Thymus (tissue), 11 donors: Measurements from ENCODE around the gene PKP2. TPM values are rescaled to one million over a fixed set of nuclear protein-coding genes. Genes with fewer than 3 reads are reported as not detected.

ENCODE experiments used
- DNase-seq, 9 donors: peaks; one replicate each; pipeline ENCODE4 v3.0.0-alpha.2; 2013; ENCODE audit warnings: low spot score in 9 of 9, low read depth in 6 of 9, missing footprints in 1 of 9
- H3K27ac ChIP-seq, 2 donors: one replicate each; pipeline ENCODE4 v1.5.1; 2013; ENCODE audit warnings: control low read depth in 1 of 2, low read depth in 1 of 2, low read length in 1 of 2, mild to moderate bottlenecking in 1 of 2, moderate library complexity in 1 of 2
- H3K27me3 ChIP-seq, 2 donors: one replicate each; pipeline ENCODE4 v1.5.1; 2013; ENCODE audit warnings: low read length in 1 of 2; ENCODE audit not compliant: control insufficient read depth in 2 of 2, insufficient read depth in 1 of 2
- H3K36me3 ChIP-seq, 2 donors: one replicate each; pipeline ENCODE4 v1.5.1; 2013; ENCODE audit warnings: low read length in 1 of 2, mild to moderate bottlenecking in 1 of 2, moderate library complexity in 1 of 2; ENCODE audit not compliant: control insufficient read depth in 2 of 2, insufficient read depth in 2 of 2
- H3K4me1 ChIP-seq, 2 donors: one replicate each; pipeline ENCODE4 v1.5.1; 2013; ENCODE audit warnings: low read length in 2 of 2; ENCODE audit not compliant: control insufficient read depth in 2 of 2, insufficient read depth in 2 of 2
- H3K4me3 ChIP-seq, 2 donors: one replicate each; pipeline ENCODE4 v1.5.1; 2013; ENCODE audit warnings: low read length in 2 of 2, control low read depth in 1 of 2, mild to moderate bottlenecking in 1 of 2
- H3K9me3 ChIP-seq, 2 donors: one replicate each; pipeline ENCODE4 v1.5.1; 2013; ENCODE audit warnings: low read length in 1 of 2, mild to moderate bottlenecking in 1 of 2; ENCODE audit not compliant: control insufficient read depth in 2 of 2, insufficient read depth in 1 of 2
- WGBS: extraction: QIAGEN DNeasy Blood & Tissue Kit; methylation state at CpG from one replicate; pipeline ENCODE4 v1.1.7; 2013; 5-methylcytosine and 5-hydroxymethylcytosine counted together
- polyA plus RNA-seq: library from polyadenylated mRNA; stranded (reverse); fragments of 200-250 nt; gene quantifications from one replicate; pipeline ENCODE4 v1.2.3, GENCODE V29; 2013
- total RNA-seq: library from RNA; stranded (reverse); fragments of 120-200 nt; gene quantifications from one replicate; pipeline ENCODE4 v1.2.4, GENCODE V29; 2013
- donor health status: healthy.

PKP2 gene
- total and polyA plus RNA-seq, 2 donors, result 6.0 to 13.7 TPM

- H3K27me3 ChIP-seq, result no peaks in the 10 kb centered on the region
- H3K4me3 ChIP-seq, result no peak overlapping the region
- no peaks in the 10 kb centered on the region for H3K4me1 ChIP-seq
- no peak for DNase-seq
- H3K9me3 ChIP-seq, result no peaks in the 10 kb centered on the region
- no peak overlapping the region for H3K27ac ChIP-seq
- 81% methylated on average over 1 of the region's 1 CpG for WGBS
- H3K36me3 ChIP-seq, result no peaks in the 10 kb centered on the region
Measured at GRCh38 chr12:32859389-32859788, 37.2 kb downstream of the PKP2 start.

DNA sequence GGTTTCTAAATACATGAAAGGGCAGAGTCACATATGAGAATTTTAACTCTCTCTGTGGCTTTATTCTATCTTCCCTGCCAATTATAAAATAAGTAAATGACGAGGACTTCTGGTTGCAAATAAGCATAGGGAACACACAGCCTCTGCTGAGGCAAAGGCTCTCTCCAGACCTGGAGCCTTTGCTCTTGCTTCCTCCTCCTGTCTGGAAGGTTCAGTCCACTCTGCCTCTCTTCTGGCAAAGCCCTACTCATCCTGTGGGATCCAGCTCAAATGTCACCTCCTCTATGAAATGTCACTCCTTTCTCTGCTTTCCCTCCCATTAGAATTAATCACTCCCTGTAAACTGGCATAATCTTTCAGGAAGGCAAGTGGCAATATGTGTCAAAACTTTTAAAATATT is 41.9 kb downstream of the PKP2 start:
- no peak overlapping the region for H3K27ac ChIP-seq
- no peaks in the 10 kb centered on the region for H3K36me3 ChIP-seq
- DNase-seq, result no peak
- H3K4me1 ChIP-seq, result no peaks in the 10 kb centered on the region
- H3K9me3 ChIP-seq, result no peaks in the 10 kb centered on the region
- 91% methylated on average over 1 of the region's 1 CpG for WGBS
- H3K4me3 ChIP-seq, result no peak overlapping the region
- H3K27me3 ChIP-seq, result no peaks in the 10 kb centered on the region

GRCh38 chr12:32854097-32854496 is 42.5 kb downstream of the PKP2 start:
- no peak overlapping the region for H3K4me3 ChIP-seq
- no peaks in the 10 kb centered on the region for H3K4me1 ChIP-seq
- H3K27ac ChIP-seq, result no peak overlapping the region
- H3K27me3 ChIP-seq, result no peaks in the 10 kb centered on the region
- no peaks in the 10 kb centered on the region for H3K9me3 ChIP-seq
- 95% methylated on average over 4 of the region's 4 CpGs for WGBS
- H3K36me3 ChIP-seq, result no peaks in the 10 kb centered on the region
- no peak for DNase-seq

DNA sequence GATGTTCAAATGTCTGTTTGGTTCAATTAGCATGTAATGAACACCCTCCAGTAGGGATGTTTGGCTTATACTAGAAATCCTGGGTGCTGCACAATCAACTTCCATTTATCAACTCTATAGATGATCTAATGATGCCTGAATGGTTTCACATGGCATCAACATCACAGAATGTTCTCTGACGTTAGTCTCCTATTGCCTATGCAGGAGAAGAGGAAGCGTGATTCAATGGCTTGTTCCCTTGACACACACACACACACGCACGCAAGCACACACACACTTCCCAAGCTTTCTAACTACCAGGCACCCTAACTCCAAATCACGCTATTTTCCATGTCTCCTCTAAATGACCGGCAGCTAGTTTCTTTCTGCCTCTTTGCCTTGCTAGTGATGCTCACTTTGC is 49.3 kb downstream of the PKP2 start:
- Histone ChIP-seq H3K4me3 (no peak overlapping the region), H3K27me3 (no peaks in the 10 kb centered on the region), H3K9me3 (no peaks in the 10 kb centered on the region), H3K36me3 (no peaks in the 10 kb centered on the region), H3K4me1 (no peaks in the 10 kb centered on the region), H3K27ac (no peak overlapping the region)
- DNase-seq, result no peak
- WGBS, result 96% methylated on average over 6 of the region's 6 CpGs

DNA sequence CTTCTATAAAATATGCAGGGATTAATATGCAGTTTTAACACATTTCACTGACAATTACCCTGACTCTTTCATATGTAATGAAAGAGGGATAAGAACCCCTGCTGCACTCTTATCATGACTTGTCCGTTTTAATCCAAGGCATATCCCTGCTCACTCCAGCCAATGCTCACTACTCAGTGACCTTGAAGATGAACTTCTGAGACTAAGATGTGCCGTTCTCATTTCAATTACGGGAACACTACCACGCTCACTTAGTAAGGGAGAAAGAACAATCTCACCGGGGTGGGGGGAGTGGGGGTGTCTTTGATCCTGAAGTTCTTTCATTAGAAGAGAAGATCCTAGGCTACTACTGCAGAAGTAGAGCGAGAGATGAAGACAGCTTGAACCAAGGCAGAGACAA is 50.5 kb downstream of the PKP2 start:
- DNase-seq, result no peak
- Histone ChIP-seq H3K4me3 (no peak overlapping the region), H3K27ac (no peak overlapping the region), H3K27me3 (no peaks in the 10 kb centered on the region), H3K4me1 (no peaks in the 10 kb centered on the region), H3K9me3 (no peaks in the 10 kb centered on the region), H3K36me3 (no peaks in the 10 kb centered on the region)
- 96% methylated on average over 6 of the region's 6 CpGs for WGBS

GRCh38 chr12:32843528-32844095 is 53.0 kb downstream of the PKP2 start:
- H3K36me3 ChIP-seq, result no peaks in the 10 kb centered on the region
- H3K27ac ChIP-seq, result peak overlapping the region in 1 of 2 donors; percentile 11
- no peaks in the 10 kb centered on the region for H3K27me3 ChIP-seq
- H3K4me3 ChIP-seq, result no peak overlapping the region
- no peak for DNase-seq
- H3K4me1 ChIP-seq, result no peaks in the 10 kb centered on the region
- no peaks in the 10 kb centered on the region for H3K9me3 ChIP-seq

- no peaks in the 10 kb centered on the region for H3K27me3 ChIP-seq
- WGBS, result 94% methylated on average over 4 of the region's 4 CpGs
- no peak overlapping the region for H3K4me3 ChIP-seq
- no peak overlapping the region for H3K27ac ChIP-seq
- no peak for DNase-seq
- H3K36me3 ChIP-seq, result no peaks in the 10 kb centered on the region
- no peaks in the 10 kb centered on the region for H3K4me1 ChIP-seq
- H3K9me3 ChIP-seq, result no peaks in the 10 kb centered on the region
Measured at GRCh38 chr12:32841061-32841460, 55.5 kb downstream of the PKP2 start.

DNA sequence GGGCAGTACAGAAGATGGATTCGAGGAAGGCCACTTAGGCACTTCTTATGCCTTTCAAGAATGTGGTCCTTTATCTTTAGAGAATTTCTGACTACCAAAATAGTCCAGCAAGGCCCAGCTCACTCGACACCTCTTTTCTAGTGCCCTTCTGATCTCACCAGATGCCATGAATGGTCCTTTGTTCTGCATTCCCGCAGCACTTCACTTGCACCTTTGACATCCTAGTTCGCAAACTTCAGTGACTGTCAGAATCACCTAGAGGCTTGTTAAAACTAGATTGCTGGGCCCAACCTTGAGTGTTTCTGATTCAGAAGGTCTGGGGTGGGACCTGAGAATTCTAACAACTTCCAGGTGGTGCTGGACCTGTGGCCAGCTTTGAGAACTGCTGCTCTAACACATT is 56.7 kb downstream of the PKP2 start:
- H3K27ac ChIP-seq, result no peak overlapping the region
- no peaks in the 10 kb centered on the region for H3K4me1 ChIP-seq
- H3K27me3 ChIP-seq, result no peaks in the 10 kb centered on the region
- no peak for DNase-seq
- no peak overlapping the region for H3K4me3 ChIP-seq
- 93% methylated on average over 4 of the region's 4 CpGs for WGBS
- no peaks in the 10 kb centered on the region for H3K36me3 ChIP-seq
- H3K9me3 ChIP-seq, result no peaks in the 10 kb centered on the region

GRCh38 chr12:32837974-32838373 is 58.6 kb downstream of the PKP2 start:
- H3K9me3 ChIP-seq, result no peaks in the 10 kb centered on the region
- H3K4me3 ChIP-seq, result no peak overlapping the region
- DNase-seq, result no peak
- no peaks in the 10 kb centered on the region for H3K4me1 ChIP-seq
- no peak overlapping the region for H3K27ac ChIP-seq
- no peaks in the 10 kb centered on the region for H3K27me3 ChIP-seq
- H3K36me3 ChIP-seq, result no peaks in the 10 kb centered on the region
- 97% methylated on average over 5 of the region's 5 CpGs for WGBS

- Histone ChIP-seq H3K9me3 (no peaks in the 10 kb centered on the region), H3K27me3 (no peaks in the 10 kb centered on the region), H3K4me1 (no peaks in the 10 kb centered on the region), H3K36me3 (no peaks in the 10 kb centered on the region), H3K4me3 (no peak overlapping the region), H3K27ac (no peak overlapping the region)
- WGBS, result 92% methylated on average over 3 of the region's 3 CpGs
- DNase-seq, result no peak
Measured at GRCh38 chr12:32836710-32837109, 59.9 kb downstream of the PKP2 start.
